HG03439 (cell line): Measurements from ENCODE around the gene UTS2.

Source experiments
- ATAC-seq: cut with Tn5 transposase; IDR thresholded peaks from one replicate; pipeline ENCODE4 v1.9.1; 2021; ENCODE audit warnings: mild to moderate bottlenecking, moderate library complexity; ENCODE audit not compliant: unreplicated experiment

The UTS2 gene

GRCh38 chr1:7863756-7864328 is 11.0 kb upstream of the UTS2 start:
- ATAC-seq = no peak

GRCh38 chr1:7862211-7863060 is 9.6 kb upstream of the UTS2 start:
- ATAC-seq = no peak

- no peak for ATAC-seq
These were observed 8.6 kb upstream of the UTS2 start for GRCh38 chr1:7861452-7861851.

- ATAC-seq = no peak
These were observed 7.3 kb upstream of the UTS2 start for GRCh38 chr1:7860130-7860529.

GRCh38 chr1:7859406-7859805 is 6.5 kb upstream of the UTS2 start:
- ATAC-seq = no peak

- no peak for ATAC-seq
These were observed 5.1 kb upstream of the UTS2 start for GRCh38 chr1:7857985-7858384.

- no peak for ATAC-seq
These were observed 4.1 kb upstream of the UTS2 start for GRCh38 chr1:7857000-7857399.

GRCh38 chr1:7856345-7856744 is 3.5 kb upstream of the UTS2 start:
- no peak for ATAC-seq

- ATAC-seq = no peak
These were observed 790 bp upstream of the UTS2 start for GRCh38 chr1:7853684-7854026.

- no peak for ATAC-seq
These were observed 2.1 kb downstream of the UTS2 start for GRCh38 chr1:7850786-7851185.

GRCh38 chr1:7847599-7847998 is 5.3 kb downstream of the UTS2 start:
- no peak for ATAC-seq

GRCh38 chr1:7846656-7847055 is 6.2 kb downstream of the UTS2 start:
- no peak for ATAC-seq

- ATAC-seq = no peak
These were observed 7.1 kb downstream of the UTS2 start for GRCh38 chr1:7845761-7846160.

GRCh38 chr1:7842517-7842916 is 10.3 kb downstream of the UTS2 start:
- ATAC-seq = no peak

- no peak for ATAC-seq
These were observed 13.3 kb downstream of the UTS2 start for GRCh38 chr1:7839526-7839925.

GRCh38 chr1:7838714-7839113 is 14.2 kb downstream of the UTS2 start:
- no peak for ATAC-seq

- no peak for ATAC-seq
These were observed 19.8 kb downstream of the UTS2 start for GRCh38 chr1:7833035-7833434.

GRCh38 chr1:7831458-7831857 is 21.4 kb downstream of the UTS2 start:
- ATAC-seq = no peak

GRCh38 chr1:7827126-7827955 is 25.5 kb downstream of the UTS2 start:
- peak; percentile 49 for ATAC-seq

GRCh38 chr1:7826363-7826762 is 26.5 kb downstream of the UTS2 start:
- ATAC-seq = no peak

- no peak for ATAC-seq
These were observed 28.2 kb downstream of the UTS2 start for GRCh38 chr1:7824701-7825100.

- no peak for ATAC-seq
These were observed 31.6 kb downstream of the UTS2 start for GRCh38 chr1:7821282-7821681.
